Measurements from ENCODE around the gene SLC7A10.

SLC7A10 gene

GRCh38 chr19:33196446-33197193, 29.0 kb downstream of the SLC7A10 start:
- no peak overlapping the region for H3K4me3 ChIP-seq (ENCODE audit: low read depth, low read length, poor library complexity, severe bottlenecking)
- no peaks in the 10 kb centered on the region for H3K79me2 ChIP-seq (ENCODE audit: insufficient read depth, low read length)
- TF ChIP-seq EZH2 (IDR thresholded peaks at IDR 0.05; ENCODE audit: borderline replicate concordance, low read length) (no peak), CTCF (IDR thresholded peaks at IDR 0.05; ENCODE audit: low read length) (no peak)
- H3K4me1 ChIP-seq (ENCODE audit: insufficient read depth, low read length, severe bottlenecking), result no peaks in the 10 kb centered on the region
- no peak overlapping the region for H3K27ac ChIP-seq (ENCODE audit: low read depth, low read length, poor library complexity, severe bottlenecking)
- no peak overlapping the region for H3K4me2 ChIP-seq (ENCODE audit: low read length)
- H3K9ac ChIP-seq (ENCODE audit: low read length), result no peak overlapping the region
- H3K9me2 ChIP-seq (ENCODE audit: low read depth, low read length), result no peaks in the 10 kb centered on the region
- no peak overlapping the region for H2AFZ ChIP-seq (ENCODE audit: low read length)
- no peaks in the 10 kb centered on the region for H3F3A ChIP-seq (ENCODE audit: insufficient read depth, low read length)
- H3K36me3 ChIP-seq (ENCODE audit: insufficient read depth, low read length), result no peaks in the 10 kb centered on the region
- H4K20me1 ChIP-seq (ENCODE audit: insufficient read depth, low read length), result no peaks in the 10 kb centered on the region
- H3K27me3 ChIP-seq (ENCODE audit: insufficient read depth, low read length), result no peaks in the 10 kb centered on the region
- H3K9me3 ChIP-seq (ENCODE audit: low read length), result no peaks in the 10 kb centered on the region

GRCh38 chr19:33195645-33196347, 29.9 kb downstream of the SLC7A10 start:
- H3K9ac ChIP-seq (ENCODE audit: low read length), result no peak overlapping the region
- H3K9me3 ChIP-seq (ENCODE audit: low read length), result no peaks in the 10 kb centered on the region
- H3K27me3 ChIP-seq (ENCODE audit: insufficient read depth, low read length), result no peaks in the 10 kb centered on the region
- no peak overlapping the region for H3K4me3 ChIP-seq (ENCODE audit: low read depth, low read length, poor library complexity, severe bottlenecking)
- H3K79me2 ChIP-seq (ENCODE audit: insufficient read depth, low read length), result no peaks in the 10 kb centered on the region
- H3F3A ChIP-seq (ENCODE audit: insufficient read depth, low read length), result no peaks in the 10 kb centered on the region
- H3K4me2 ChIP-seq (ENCODE audit: low read length), result no peak overlapping the region
- TF ChIP-seq CTCF (IDR thresholded peaks at IDR 0.05; ENCODE audit: low read length) (no peak), EZH2 (IDR thresholded peaks at IDR 0.05; ENCODE audit: borderline replicate concordance, low read length) (no peak)
- H3K27ac ChIP-seq (ENCODE audit: low read depth, low read length, poor library complexity, severe bottlenecking), result no peak overlapping the region
- no peaks in the 10 kb centered on the region for H3K36me3 ChIP-seq (ENCODE audit: insufficient read depth, low read length)
- H3K9me2 ChIP-seq (ENCODE audit: low read depth, low read length), result no peaks in the 10 kb centered on the region
- H2AFZ ChIP-seq (ENCODE audit: low read length), result no peak overlapping the region
- H4K20me1 ChIP-seq (ENCODE audit: insufficient read depth, low read length), result no peaks in the 10 kb centered on the region
- no peaks in the 10 kb centered on the region for H3K4me1 ChIP-seq (ENCODE audit: insufficient read depth, low read length, severe bottlenecking)

- H4K20me1 ChIP-seq (ENCODE audit: insufficient read depth, low read length), result no peaks in the 10 kb centered on the region
- no peak overlapping the region for H3K4me2 ChIP-seq (ENCODE audit: low read length)
- no peak for TF ChIP-seq EZH2 (IDR thresholded peaks at IDR 0.05; ENCODE audit: borderline replicate concordance, low read length)
- TF ChIP-seq CTCF (IDR thresholded peaks at IDR 0.05; ENCODE audit: low read length), result no peak
- no peaks in the 10 kb centered on the region for H3F3A ChIP-seq (ENCODE audit: insufficient read depth, low read length)
- H3K27ac ChIP-seq (ENCODE audit: low read depth, low read length, poor library complexity, severe bottlenecking), result no peak overlapping the region
- no peaks in the 10 kb centered on the region for H3K36me3 ChIP-seq (ENCODE audit: insufficient read depth, low read length)
- no peaks in the 10 kb centered on the region for H3K9me3 ChIP-seq (ENCODE audit: low read length)
- H2AFZ ChIP-seq (ENCODE audit: low read length), result no peak overlapping the region
- no peaks in the 10 kb centered on the region for H3K27me3 ChIP-seq (ENCODE audit: insufficient read depth, low read length)
- H3K4me3 ChIP-seq (ENCODE audit: low read depth, low read length, poor library complexity, severe bottlenecking), result no peak overlapping the region
- no peaks in the 10 kb centered on the region for H3K79me2 ChIP-seq (ENCODE audit: insufficient read depth, low read length)
- no peaks in the 10 kb centered on the region for H3K9me2 ChIP-seq (ENCODE audit: low read depth, low read length)
- H3K4me1 ChIP-seq (ENCODE audit: insufficient read depth, low read length, severe bottlenecking), result no peaks in the 10 kb centered on the region
- H3K9ac ChIP-seq (ENCODE audit: low read length), result no peak overlapping the region
Measured at GRCh38 chr19:33194886-33195644, 30.6 kb downstream of the SLC7A10 start.

Measured in OCI-LY1 (cell line).